ENCODE measurements around the gene NUTM2G. TPM values are rescaled to one million over a fixed set of nuclear protein-coding genes. Genes with fewer than 3 reads are reported as not detected.
"Not testable (repeated sequence)": the region's sequence is repeated elsewhere in the genome, so short reads cannot be mapped to it uniquely, and the experiment has no call there.

The NUTM2G gene
- total and polyA plus RNA-seq, 9 donors: not detected

GRCh38 chr9:96983496-96984122, 55.0 kb downstream of the NUTM2G start:
- H3K9me3 ChIP-seq; H3K4me3 ChIP-seq; DNase-seq; H3K27me3 ChIP-seq; H3K36me3 ChIP-seq; H3K4me1 ChIP-seq (ENCODE audit: insufficient read depth); intact Hi-C loops (cut with DNase I); H3K27ac ChIP-seq: not testable (repeated sequence)
- WGBS, 3 donors: 79 to 87% (median 85%) methylated on average over 7 of the region's 7 CpGs

GRCh38 chr9:96984139-96984538, 55.5 kb downstream of the NUTM2G start:
- 68 to 78% (median 76%) methylated on average over 3 of the region's 3 CpGs for WGBS, 3 donors
- intact Hi-C loops (cut with DNase I): not testable (repeated sequence)

DNA sequence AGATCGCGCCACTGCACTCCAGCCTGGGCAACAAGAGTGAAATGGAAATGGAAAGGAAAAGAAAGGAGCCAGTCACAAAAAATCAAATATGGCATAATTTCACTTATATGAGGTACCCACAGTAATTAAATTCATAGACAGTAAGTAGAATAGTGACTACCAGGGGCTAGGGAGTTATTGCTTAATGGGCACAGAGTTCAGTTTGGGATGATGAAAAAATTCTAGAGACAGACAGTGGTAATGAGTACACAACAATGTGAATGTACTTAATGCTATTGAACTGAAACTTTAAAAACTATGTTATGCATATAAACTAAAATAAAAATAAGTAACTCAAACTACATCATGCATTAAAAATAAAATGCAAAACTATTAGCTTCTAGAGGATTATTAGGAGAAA, 56.2 kb downstream of the NUTM2G start:
- intact Hi-C loops (cut with DNase I): not testable (repeated sequence)
- 96 to 98% (median 97%) methylated on average over 2 of the region's 2 CpGs for WGBS, 3 donors

More at GRCh38 chr9:96984139-96984538, 55.5 kb downstream of the NUTM2G start:
- H3K9me3 ChIP-seq; H3K4me1 ChIP-seq (ENCODE audit: insufficient read depth); H3K36me3 ChIP-seq; DNase-seq; H3K4me3 ChIP-seq; H3K27me3 ChIP-seq; H3K27ac ChIP-seq: not testable (repeated sequence)

More for the DNA sequence above, 56.2 kb downstream of the NUTM2G start:
- not testable (repeated sequence) for H3K36me3 ChIP-seq; H3K27ac ChIP-seq; H3K9me3 ChIP-seq; H3K4me1 ChIP-seq (ENCODE audit: insufficient read depth); H3K4me3 ChIP-seq; H3K27me3 ChIP-seq; DNase-seq

Other genes starting within 250 kb of the NUTM2G start
- 10 to 100 TPM in 6 of 7 donors, 1 to 10 TPM in 1; 8.3 to 16.8 (median 13.4) TPM for gene ZNF510, start 150.8 kb upstream of the NUTM2G start, total RNA-seq
- 10 to 100 TPM in 1 of 2 donors, 1 to 10 TPM in 1; 6.8 to 10.3 TPM for gene ZNF510, start 150.8 kb upstream of the NUTM2G start, polyA plus RNA-seq
- gene ZNF782, start 74.3 kb upstream of the NUTM2G start, total RNA-seq: 10 to 100 TPM in 3 of 7 donors, 1 to 10 TPM in 4; 7.7 to 12.4 (median 9.9) TPM
- gene ZNF782, start 74.3 kb upstream of the NUTM2G start, polyA plus RNA-seq: 1 to 10 TPM; 2.8 to 3.5 TPM
- gene CTSV, start 110.3 kb downstream of the NUTM2G start, total RNA-seq: 1 to 10 TPM in 2 of 7 donors, under 1 TPM in 2, not detected in 3; 0.30 to 6.4 (median 1.1) TPM
- gene CTSV, start 110.3 kb downstream of the NUTM2G start, polyA plus RNA-seq: 1 to 10 TPM in 1 of 2 donors, under 1 TPM in 1; 0.67 to 2.1 TPM